Measurements from ENCODE around the gene ERICH6B.

Gene ERICH6B

DNA sequence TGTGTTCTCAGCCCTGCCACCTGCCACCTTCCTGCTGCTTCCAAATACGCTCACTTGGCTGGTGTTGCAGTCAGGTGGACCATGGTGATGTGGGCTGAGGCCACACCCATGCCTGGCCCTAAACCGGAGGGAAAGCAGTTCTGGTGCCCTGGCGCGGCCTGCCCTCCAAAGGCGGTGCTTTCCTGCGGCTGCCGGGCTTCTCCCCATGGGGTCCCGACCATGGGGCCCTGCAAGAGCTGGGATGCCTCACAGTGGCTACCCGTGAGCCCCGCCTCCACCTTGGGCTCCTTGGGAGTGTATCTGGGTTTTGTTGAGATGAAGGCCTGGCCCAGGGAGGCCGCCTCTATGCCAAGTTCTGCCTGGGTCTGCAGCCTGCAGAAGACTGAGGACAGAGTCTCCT, 73.7 kb downstream of the ERICH6B start:
- peak overlapping the region; percentile 21 for H3K23ac ChIP-seq (ENCODE audit: low read depth, low read length, poor library complexity)
- H3K27me3 ChIP-seq (ENCODE audit: control insufficient read depth in 3 of 3, insufficient read depth in 3 of 3, low read depth in 1 of 3, low read length in 3 of 3) = peaks cover 0 to 6% (median 0%) of the 10 kb centered on the region in 3 experiments
- no peak overlapping the region for H2BK5ac ChIP-seq (ENCODE audit: low read length)
- no peak overlapping the region for H4K8ac ChIP-seq (ENCODE audit: low read depth, low read length)
- H2BK120ac ChIP-seq (ENCODE audit: low read depth, low read length) = no peak overlapping the region
- H3K14ac ChIP-seq (ENCODE audit: low read length) = no peak overlapping the region
- H3K4me3 ChIP-seq (ENCODE audit: low read length in 2 of 2) = no peak overlapping the region
- no peaks in the 10 kb centered on the region for H3K79me1 ChIP-seq (ENCODE audit: low read depth, low read length)
- no peak overlapping the region for H4K91ac ChIP-seq (ENCODE audit: low read depth, low read length, poor library complexity)
- no peak overlapping the region for H2BK15ac ChIP-seq (ENCODE audit: low read length)
- peak overlapping the region; percentile 75 for H3K18ac ChIP-seq (ENCODE audit: low read length)
- no peaks in the 10 kb centered on the region for H3K9me3 ChIP-seq (replicated peaks in 1 of 2; ENCODE audit: control insufficient read depth in 2 of 2, insufficient read depth in 1 of 2, low read depth in 1 of 2, low read length in 2 of 2)
- peaks cover 0 to 5% of the 10 kb centered on the region in 2 donors for H3K4me1 ChIP-seq (ENCODE audit: control insufficient read depth in 2 of 2, insufficient read depth in 1 of 2, low read depth in 1 of 2, low read length in 2 of 2)
- H2BK12ac ChIP-seq (ENCODE audit: low read length) = no peak overlapping the region
- no CpG with 5 or more reads among the region's 11 CpGs for WGBS, 2 donors (ENCODE audit: extremely low coverage in 2 of 2, insufficient read length in 2 of 2, insufficient replicate concordance in 1 of 2)
- H3K4me2 ChIP-seq (ENCODE audit: insufficient read depth, low read length, poor library complexity, severe bottlenecking) = no peak overlapping the region
- H2AK5ac ChIP-seq (ENCODE audit: low read depth, low read length) = peak overlapping the region; percentile 70
- DNase-seq (ENCODE audit: low spot score) = no peak
- H3K27ac ChIP-seq (replicated peaks; ENCODE audit: low read length) = no peak overlapping the region
- no peak overlapping the region for H3K4ac ChIP-seq (ENCODE audit: low read length)
- no peak overlapping the region for H3K9ac ChIP-seq (ENCODE audit: low read depth, low read length, poor library complexity)
- no peaks in the 10 kb centered on the region for H3K36me3 ChIP-seq (replicated peaks in 1 of 2; ENCODE audit: control insufficient read depth in 2 of 2, insufficient read depth in 2 of 2, low read length in 2 of 2)
- no peak overlapping the region for H2AFZ ChIP-seq (ENCODE audit: low read length)

GRCh38 chr13:45540864-45541263, 74.7 kb downstream of the ERICH6B start:
- peaks cover 0 to 8% of the 10 kb centered on the region in 2 donors for H3K36me3 ChIP-seq (replicated peaks in 1 of 2; ENCODE audit: control insufficient read depth in 2 of 2, insufficient read depth in 2 of 2, low read length in 2 of 2)
- H2BK120ac ChIP-seq (ENCODE audit: low read depth, low read length) = no peak overlapping the region
- no peak overlapping the region for H3K4ac ChIP-seq (ENCODE audit: low read length)
- no CpG with 5 or more reads among the region's 10 CpGs for WGBS, 2 donors (ENCODE audit: extremely low coverage in 2 of 2, insufficient read length in 2 of 2, insufficient replicate concordance in 1 of 2)
- DNase-seq (ENCODE audit: low spot score) = no peak
- no peak overlapping the region for H3K4me2 ChIP-seq (ENCODE audit: insufficient read depth, low read length, poor library complexity, severe bottlenecking)
- H2AFZ ChIP-seq (ENCODE audit: low read length) = no peak overlapping the region
- no peak overlapping the region for H3K14ac ChIP-seq (ENCODE audit: low read length)
- H3K27me3 ChIP-seq (ENCODE audit: control insufficient read depth in 3 of 3, insufficient read depth in 3 of 3, low read depth in 1 of 3, low read length in 3 of 3) = peaks cover 0 to 2% (median 0%) of the 10 kb centered on the region in 3 experiments
- no peak overlapping the region for H3K23ac ChIP-seq (ENCODE audit: low read depth, low read length, poor library complexity)
- no peak overlapping the region for H3K4me3 ChIP-seq (ENCODE audit: low read length in 2 of 2)
- H3K9ac ChIP-seq (ENCODE audit: low read depth, low read length, poor library complexity) = no peak overlapping the region
- H3K4me1 ChIP-seq (ENCODE audit: control insufficient read depth in 2 of 2, insufficient read depth in 1 of 2, low read depth in 1 of 2, low read length in 2 of 2) = peaks cover 0 to 5% of the 10 kb centered on the region in 2 donors
- no peaks in the 10 kb centered on the region for H3K9me3 ChIP-seq (replicated peaks in 1 of 2; ENCODE audit: control insufficient read depth in 2 of 2, insufficient read depth in 1 of 2, low read depth in 1 of 2, low read length in 2 of 2)
- no peak overlapping the region for H2BK5ac ChIP-seq (ENCODE audit: low read length)
- H2BK12ac ChIP-seq (ENCODE audit: low read length) = no peak overlapping the region
- no peaks in the 10 kb centered on the region for H3K79me1 ChIP-seq (ENCODE audit: low read depth, low read length)
- H4K8ac ChIP-seq (ENCODE audit: low read depth, low read length) = no peak overlapping the region
- no peak overlapping the region for H4K91ac ChIP-seq (ENCODE audit: low read depth, low read length, poor library complexity)
- H3K18ac ChIP-seq (ENCODE audit: low read length) = no peak overlapping the region
- H3K27ac ChIP-seq (replicated peaks; ENCODE audit: low read length) = no peak overlapping the region
- no peak overlapping the region for H2BK15ac ChIP-seq (ENCODE audit: low read length)
- H2AK5ac ChIP-seq (ENCODE audit: low read depth, low read length) = no peak overlapping the region

- Histone ChIP-seq H4K8ac (ENCODE audit: low read depth, low read length) (no peak overlapping the region), H3K27ac (replicated peaks; ENCODE audit: low read length) (no peak overlapping the region), H3K36me3 (replicated peaks in 1 of 2; ENCODE audit: control insufficient read depth in 2 of 2, insufficient read depth in 2 of 2, low read length in 2 of 2) (peaks cover 0 to 15% of the 10 kb centered on the region in 2 donors), H3K27me3 (ENCODE audit: control insufficient read depth in 3 of 3, insufficient read depth in 3 of 3, low read depth in 1 of 3, low read length in 3 of 3) (no peaks in the 10 kb centered on the region), H4K91ac (ENCODE audit: low read depth, low read length, poor library complexity) (no peak overlapping the region), H3K4me2 (ENCODE audit: insufficient read depth, low read length, poor library complexity, severe bottlenecking) (no peak overlapping the region), H3K4me1 (ENCODE audit: control insufficient read depth in 2 of 2, insufficient read depth in 1 of 2, low read depth in 1 of 2, low read length in 2 of 2) (peaks cover 0 to 5% of the 10 kb centered on the region in 2 donors), H3K23ac (ENCODE audit: low read depth, low read length, poor library complexity) (no peak overlapping the region), H3K9ac (ENCODE audit: low read depth, low read length, poor library complexity) (no peak overlapping the region), H2AK5ac (ENCODE audit: low read depth, low read length) (peak overlapping the region; percentile 9), H3K4ac (ENCODE audit: low read length) (no peak overlapping the region), H3K9me3 (replicated peaks in 1 of 2; ENCODE audit: control insufficient read depth in 2 of 2, insufficient read depth in 1 of 2, low read depth in 1 of 2, low read length in 2 of 2) (no peaks in the 10 kb centered on the region), H3K18ac (ENCODE audit: low read length) (no peak overlapping the region), H3K79me1 (ENCODE audit: low read depth, low read length) (no peaks in the 10 kb centered on the region), H3K14ac (ENCODE audit: low read length) (no peak overlapping the region), H2BK120ac (ENCODE audit: low read depth, low read length) (no peak overlapping the region), H2BK12ac (ENCODE audit: low read length) (no peak overlapping the region), H2AFZ (ENCODE audit: low read length) (no peak overlapping the region), H2BK15ac (ENCODE audit: low read length) (no peak overlapping the region), H3K4me3 (ENCODE audit: low read length in 2 of 2) (no peak overlapping the region), H2BK5ac (ENCODE audit: low read length) (no peak overlapping the region)
- no peak for DNase-seq (ENCODE audit: low spot score)
- no CpG with 5 or more reads among the region's 6 CpGs for WGBS, 2 donors (ENCODE audit: extremely low coverage in 2 of 2, insufficient read length in 2 of 2, insufficient replicate concordance in 1 of 2)
These were observed 75.3 kb downstream of the ERICH6B start for GRCh38 chr13:45540195-45540594.

DNA sequence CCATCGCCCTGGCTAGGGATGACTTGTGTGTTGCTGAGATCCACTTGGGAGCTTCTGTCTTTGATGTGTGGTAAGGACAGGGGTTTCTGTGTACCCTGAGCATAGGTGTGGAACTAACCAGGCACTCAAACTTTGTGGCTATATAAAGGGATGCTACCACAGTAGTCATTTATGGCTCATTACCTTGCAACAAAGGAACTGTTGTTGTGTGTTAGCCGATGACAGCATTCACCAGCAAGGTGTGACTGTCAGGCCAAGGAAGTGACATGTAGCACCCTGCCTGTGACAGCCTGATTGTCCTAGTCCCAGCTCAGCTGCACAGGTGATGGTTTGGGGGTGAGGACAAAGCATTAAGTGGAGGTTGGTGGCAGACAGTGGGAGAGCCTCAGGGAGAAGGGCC, 77.2 kb downstream of the ERICH6B start:
- H3K4me2 ChIP-seq (ENCODE audit: insufficient read depth, low read length, poor library complexity, severe bottlenecking) = no peak overlapping the region

More for the DNA sequence above, 77.2 kb downstream of the ERICH6B start:
- no peak overlapping the region for H3K27ac ChIP-seq (replicated peaks; ENCODE audit: low read length)
- no peak overlapping the region for H3K4ac ChIP-seq (ENCODE audit: low read length)
- no peak overlapping the region for H2BK15ac ChIP-seq (ENCODE audit: low read length)
- H2AK5ac ChIP-seq (ENCODE audit: low read depth, low read length) = no peak overlapping the region
- H4K91ac ChIP-seq (ENCODE audit: low read depth, low read length, poor library complexity) = no peak overlapping the region
- no peaks in the 10 kb centered on the region for H3K9me3 ChIP-seq (replicated peaks in 1 of 2; ENCODE audit: control insufficient read depth in 2 of 2, insufficient read depth in 1 of 2, low read depth in 1 of 2, low read length in 2 of 2)
- H3K27me3 ChIP-seq (ENCODE audit: control insufficient read depth in 3 of 3, insufficient read depth in 3 of 3, low read depth in 1 of 3, low read length in 3 of 3) = no peaks in the 10 kb centered on the region
- peaks cover 8 to 33% of the 10 kb centered on the region in 2 donors for H3K36me3 ChIP-seq (replicated peaks in 1 of 2; ENCODE audit: control insufficient read depth in 2 of 2, insufficient read depth in 2 of 2, low read length in 2 of 2)
- no peak overlapping the region for H3K9ac ChIP-seq (ENCODE audit: low read depth, low read length, poor library complexity)
- no peak overlapping the region for H2BK12ac ChIP-seq (ENCODE audit: low read length)
- DNase-seq (ENCODE audit: low spot score) = no peak
- no peak overlapping the region for H3K14ac ChIP-seq (ENCODE audit: low read length)
- H3K18ac ChIP-seq (ENCODE audit: low read length) = no peak overlapping the region
- H3K79me1 ChIP-seq (ENCODE audit: low read depth, low read length) = no peaks in the 10 kb centered on the region
- no peak overlapping the region for H2AFZ ChIP-seq (ENCODE audit: low read length)
- H3K23ac ChIP-seq (ENCODE audit: low read depth, low read length, poor library complexity) = no peak overlapping the region
- H3K4me1 ChIP-seq (ENCODE audit: control insufficient read depth in 2 of 2, insufficient read depth in 1 of 2, low read depth in 1 of 2, low read length in 2 of 2) = peaks cover 0 to 5% of the 10 kb centered on the region in 2 donors
- no peak overlapping the region for H2BK5ac ChIP-seq (ENCODE audit: low read length)
- no peak overlapping the region for H4K8ac ChIP-seq (ENCODE audit: low read depth, low read length)
- H3K4me3 ChIP-seq (ENCODE audit: low read length in 2 of 2) = no peak overlapping the region
- WGBS, 2 donors (ENCODE audit: extremely low coverage in 2 of 2, insufficient read length in 2 of 2, insufficient replicate concordance in 1 of 2) = no CpG with 5 or more reads among the region's 2 CpGs
- H2BK120ac ChIP-seq (ENCODE audit: low read depth, low read length) = no peak overlapping the region
